ENCODE results near the gene CR1.

GRCh38 chr1:207673399-207673798, 177.4 kb downstream of the CR1 start:
- no peak for TF ChIP-seq CTCF (IDR thresholded peaks at IDR 0.05; ENCODE audit: insufficient read depth, low read depth, low read length)
- no peak for TF ChIP-seq EZH2 (IDR thresholded peaks at IDR 0.05; ENCODE audit: insufficient read depth, low read length)
